Head of caudate nucleus (tissue), 42 donors: Measurements from ENCODE around the gene SH3BP2.
A peak's percentile ranks its signal among the peaks of the same experiment; 100 is the strongest.

Experiments
- DNase-seq, 42 donors: peaks; one replicate each; pipeline versions ENCODE4 v3.0.0 to v3.0.0-alpha.2; 2020 to 2021; ENCODE audit warnings: mixed read lengths in 7 of 42
- intact Hi-C: fragments of 100-400 bp; cut with DNase I; formaldehyde crosslinking; loops from one replicate; pipeline ENCODE4 v1.15.0; 2022

The SH3BP2 gene

DNA sequence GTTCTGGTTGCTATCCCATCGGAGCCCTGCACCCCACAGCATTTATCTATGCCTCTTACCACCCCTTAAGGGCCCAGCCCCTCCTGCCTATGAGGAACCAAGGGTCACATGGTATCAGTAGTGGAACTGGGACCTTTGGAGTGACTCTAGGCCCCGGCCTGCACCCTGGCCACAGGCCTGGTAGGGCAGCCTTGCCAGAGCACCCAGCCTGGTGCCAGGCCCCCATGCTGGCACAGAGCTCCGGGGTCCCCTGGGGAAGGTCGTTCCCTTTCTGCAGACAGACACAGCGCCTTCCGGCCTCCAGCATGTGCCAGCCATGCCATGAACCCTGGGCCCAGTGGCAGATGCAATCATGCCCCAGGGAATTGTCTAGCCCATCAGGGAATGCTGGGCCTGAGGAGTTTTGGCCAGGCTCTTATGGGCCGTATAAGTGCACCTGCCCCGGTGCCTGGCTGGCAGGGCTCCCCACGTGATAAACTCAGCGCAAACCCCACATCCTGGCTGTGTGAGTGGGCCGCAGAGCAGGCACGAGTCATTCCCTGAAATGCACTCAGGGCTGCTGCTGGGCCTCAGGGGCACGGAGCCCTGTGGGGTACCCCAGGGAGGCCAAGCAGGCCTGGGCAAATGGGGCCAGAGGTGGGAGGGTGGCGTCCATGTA is 30.9 kb downstream of the SH3BP2 start:
- intact Hi-C loops: no loop called here
- peak in 1 of 42 donors; percentile 5 for DNase-seq

DNA sequence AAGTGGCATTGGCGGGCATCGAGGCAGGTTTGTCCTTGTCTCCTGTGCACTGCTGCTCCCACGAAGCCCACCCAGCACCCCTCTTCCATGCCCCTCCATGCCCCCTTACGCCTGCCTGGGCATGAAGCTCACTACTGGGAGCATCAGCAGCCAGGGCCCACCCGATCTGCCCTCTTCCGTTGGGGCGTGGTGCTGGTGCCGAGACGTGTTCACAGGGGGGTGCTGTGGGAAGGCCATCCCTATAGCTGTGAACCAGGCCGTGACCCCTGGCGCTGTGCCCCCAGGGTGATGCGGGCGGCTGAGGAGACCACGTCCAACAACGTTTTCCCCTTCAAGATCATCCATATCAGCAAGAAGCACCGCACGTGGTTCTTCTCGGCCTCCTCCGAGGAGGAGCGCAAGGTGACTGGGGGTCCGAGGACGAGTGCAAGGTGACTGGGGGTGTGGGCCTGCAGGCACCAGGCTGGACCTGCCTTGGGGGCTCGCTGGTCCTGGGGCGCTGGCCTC is 31.5 kb downstream of the SH3BP2 start:
- intact Hi-C loops: no loop called here
- peak in 2 of 42 donors; percentile 2 to 6 for DNase-seq

- intact Hi-C loops: no loop called here
Measured at GRCh38 chr4:2824836-2825381, 32.0 kb downstream of the SH3BP2 start.

GRCh38 chr4:2825740-2826139 is 32.9 kb downstream of the SH3BP2 start:
- intact Hi-C loops: no loop called here
- DNase-seq: peak in 17 of 42 donors; percentile 32 to 68 (median 42)

More at GRCh38 chr4:2824836-2825381, 32.0 kb downstream of the SH3BP2 start:
- peak in 1 of 42 donors; percentile 3 for DNase-seq

GRCh38 chr4:2827071-2827873 is 34.4 kb downstream of the SH3BP2 start:
- peak in 5 of 42 donors; percentile 1 to 30 (median 8) for DNase-seq
- intact Hi-C loops: no loop called here

DNA sequence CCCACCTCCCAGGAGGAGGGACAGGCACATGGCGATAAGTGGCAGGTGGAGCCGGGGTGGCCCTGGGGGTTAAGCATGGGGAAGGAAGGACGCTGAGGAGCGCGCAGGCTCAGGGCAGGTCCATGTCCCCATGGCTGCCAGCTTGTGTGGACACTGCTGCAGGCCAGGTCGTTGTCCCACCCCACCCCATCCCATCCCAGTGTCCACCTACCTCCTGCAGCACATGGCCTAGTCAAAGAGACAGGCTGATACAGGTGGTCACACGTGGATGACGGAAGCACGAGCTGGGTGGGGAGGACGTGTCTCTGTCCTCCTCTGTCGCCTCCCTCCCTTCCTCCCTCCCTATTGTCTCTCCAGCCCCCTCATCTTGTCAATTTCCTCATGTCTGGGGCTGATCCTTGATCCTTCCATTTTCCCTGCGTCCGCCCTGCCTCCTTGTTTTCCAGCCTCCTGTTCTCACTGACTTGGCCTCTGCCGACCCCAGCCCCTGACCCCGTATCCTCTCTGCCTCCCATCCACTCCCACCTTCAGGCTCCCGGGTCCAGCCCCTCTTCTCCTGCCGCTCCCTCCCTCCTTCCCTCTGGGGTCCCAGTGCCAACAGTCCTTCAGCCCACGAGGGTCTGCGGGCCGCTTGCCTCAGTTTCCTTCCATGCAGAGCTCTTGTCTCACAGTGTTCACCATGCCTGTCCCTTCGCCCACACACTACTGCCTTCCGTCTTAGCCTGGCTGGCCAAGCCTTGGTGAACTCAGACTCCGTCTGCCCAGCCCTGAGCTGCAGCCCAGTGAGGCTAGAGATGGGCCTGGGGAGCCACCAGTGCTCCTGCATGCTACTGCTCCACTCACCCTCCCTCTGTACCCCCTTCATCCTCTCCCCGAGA is 35.2 kb downstream of the SH3BP2 start:
- intact Hi-C loops: no loop called here
- peak in 2 of 42 donors; percentile 2 to 13 for DNase-seq

DNA sequence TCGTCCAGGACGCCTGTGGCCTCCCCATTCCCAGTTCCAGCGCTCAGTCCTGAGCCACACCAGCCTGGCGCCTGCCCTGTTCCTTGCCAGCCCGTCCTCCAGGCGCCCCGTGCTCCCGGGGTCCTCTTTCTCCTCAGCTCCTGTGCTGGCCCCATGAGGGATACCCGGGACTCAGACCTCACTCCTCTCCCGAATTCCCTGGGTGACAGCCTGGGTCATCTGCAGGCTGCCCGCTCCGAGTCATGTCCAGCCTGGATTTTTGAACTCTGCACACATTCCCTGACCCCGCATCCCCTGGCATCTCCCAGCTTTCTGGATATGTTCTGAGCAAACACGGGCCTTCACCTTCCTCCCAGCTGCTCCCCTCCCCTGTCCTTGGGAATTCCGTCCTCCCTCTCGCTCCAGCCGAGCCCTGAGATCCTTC is 35.9 kb downstream of the SH3BP2 start:
- intact Hi-C loops: no loop called here
- DNase-seq: peak in 2 of 42 donors; percentile 4 to 19

- DNase-seq: peak in 4 of 42 donors; percentile 4 to 14 (median 7)
- intact Hi-C loops: no loop called here
Measured at GRCh38 chr4:2829321-2829932, 36.5 kb downstream of the SH3BP2 start.

DNA sequence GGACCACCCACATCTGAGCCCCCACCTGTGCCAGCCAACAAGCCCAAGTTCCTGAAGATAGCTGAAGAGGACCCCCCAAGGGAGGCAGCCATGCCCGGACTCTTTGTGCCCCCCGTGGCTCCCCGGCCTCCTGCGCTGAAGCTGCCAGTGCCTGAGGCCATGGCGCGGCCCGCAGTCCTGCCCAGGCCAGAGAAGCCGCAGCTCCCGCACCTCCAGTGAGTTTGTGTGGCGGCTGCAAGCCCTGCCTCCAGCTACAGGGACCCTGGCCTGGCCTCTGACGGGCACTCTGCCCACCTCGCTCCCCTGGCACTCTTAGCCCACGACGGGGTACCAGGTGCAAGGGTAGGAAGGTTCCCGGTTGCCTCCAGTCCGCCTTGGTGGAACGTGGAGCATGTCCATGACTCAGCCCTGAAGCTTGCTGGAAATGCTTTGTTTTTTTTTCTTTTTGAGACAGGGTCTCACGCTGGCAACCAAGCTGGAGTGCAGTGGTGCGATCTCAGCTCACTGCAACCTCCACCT is 37.1 kb downstream of the SH3BP2 start:
- peak in 7 of 42 donors; percentile 11 to 23 (median 15) for DNase-seq
- intact Hi-C loops: no loop called here

DNA sequence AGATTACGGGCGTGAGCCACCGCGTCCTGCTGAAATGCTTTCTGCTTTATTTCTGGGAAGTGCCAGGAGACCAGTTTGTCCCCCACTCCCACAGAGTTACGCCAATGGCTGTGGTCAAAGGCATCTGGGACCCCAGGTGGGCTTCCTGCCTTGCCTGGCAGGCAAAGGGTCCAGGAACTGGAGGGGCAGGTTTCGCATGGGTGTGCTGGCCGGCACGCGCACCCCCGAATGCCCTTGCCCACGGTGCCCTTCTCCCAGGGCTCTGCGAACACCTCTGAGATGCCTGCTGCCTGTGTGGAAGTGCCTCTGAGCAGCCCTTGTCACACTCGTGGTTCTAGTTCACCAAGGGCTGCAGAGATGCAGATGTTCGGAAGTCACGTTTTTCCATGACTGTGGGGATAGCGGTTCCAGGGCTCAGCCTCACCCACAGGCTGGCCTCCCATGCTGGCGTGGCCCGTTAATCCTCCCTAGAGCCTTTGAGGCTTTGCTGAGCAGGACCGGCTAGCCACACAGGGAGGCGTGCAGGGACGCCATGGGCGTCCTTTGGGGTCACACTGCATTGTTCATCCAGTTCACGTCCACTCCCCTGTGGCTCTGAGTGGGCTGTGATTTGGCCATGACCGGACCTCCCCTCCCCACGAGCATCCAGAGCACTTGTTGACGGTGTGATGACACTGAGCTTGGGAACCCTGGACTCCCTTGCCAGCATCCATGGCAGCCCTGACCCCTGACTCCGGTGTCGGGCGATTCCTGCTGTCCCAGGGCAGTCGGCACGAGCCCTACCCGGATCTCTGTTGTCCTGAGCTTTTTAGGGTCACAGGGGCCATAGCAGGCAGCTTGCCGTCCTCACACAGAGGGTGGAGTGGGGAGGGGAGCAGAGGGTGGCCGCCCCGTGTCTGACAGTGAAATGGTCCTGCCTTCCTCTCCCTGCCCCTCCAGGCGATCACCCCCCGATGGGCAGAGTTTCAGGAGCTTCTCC is 38.0 kb downstream of the SH3BP2 start:
- peak in 11 of 42 donors; percentile 1 to 27 (median 10) for DNase-seq
- intact Hi-C loops: no loop called here

GRCh38 chr4:2831611-2832308 is 38.9 kb downstream of the SH3BP2 start:
- intact Hi-C loops: no loop called here
- peak in 12 of 42 donors; percentile 1 to 31 (median 12) for DNase-seq

DNA sequence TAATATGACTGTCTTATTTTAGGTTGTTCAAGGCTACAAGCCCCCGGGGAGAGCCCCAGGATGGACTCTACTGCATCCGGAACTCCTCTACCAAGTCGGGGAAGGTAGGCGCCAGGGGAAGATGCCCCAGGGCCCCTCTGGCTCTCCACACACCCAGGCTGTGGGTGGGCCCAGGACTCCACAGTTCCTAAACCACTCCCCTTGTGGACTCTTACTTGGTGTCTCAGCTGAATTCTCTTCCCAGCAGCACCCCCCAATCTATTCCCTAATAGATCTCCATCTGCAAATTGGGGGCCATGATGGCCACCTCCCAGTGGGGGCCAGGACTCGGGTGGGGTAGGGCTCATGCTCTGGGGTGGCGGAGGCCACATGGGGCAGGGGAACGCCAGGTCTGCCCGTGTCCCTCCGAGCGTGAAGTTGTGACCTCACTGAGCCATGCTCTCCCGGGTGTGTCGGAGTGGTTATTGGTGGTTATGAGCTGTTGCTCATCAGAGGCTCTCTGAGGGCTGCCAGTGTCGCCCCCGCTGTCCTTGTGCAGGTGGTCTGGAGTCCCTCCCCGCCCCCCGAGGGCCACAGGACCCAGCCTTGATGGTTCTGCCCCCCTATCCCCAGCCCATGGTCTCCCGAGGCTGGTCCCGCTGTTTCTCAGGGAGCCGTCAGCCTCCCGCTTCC is 39.6 kb downstream of the SH3BP2 start:
- DNase-seq: peak in 10 of 42 donors; percentile 2 to 35 (median 16)
- intact Hi-C loops: no loop called here

DNA sequence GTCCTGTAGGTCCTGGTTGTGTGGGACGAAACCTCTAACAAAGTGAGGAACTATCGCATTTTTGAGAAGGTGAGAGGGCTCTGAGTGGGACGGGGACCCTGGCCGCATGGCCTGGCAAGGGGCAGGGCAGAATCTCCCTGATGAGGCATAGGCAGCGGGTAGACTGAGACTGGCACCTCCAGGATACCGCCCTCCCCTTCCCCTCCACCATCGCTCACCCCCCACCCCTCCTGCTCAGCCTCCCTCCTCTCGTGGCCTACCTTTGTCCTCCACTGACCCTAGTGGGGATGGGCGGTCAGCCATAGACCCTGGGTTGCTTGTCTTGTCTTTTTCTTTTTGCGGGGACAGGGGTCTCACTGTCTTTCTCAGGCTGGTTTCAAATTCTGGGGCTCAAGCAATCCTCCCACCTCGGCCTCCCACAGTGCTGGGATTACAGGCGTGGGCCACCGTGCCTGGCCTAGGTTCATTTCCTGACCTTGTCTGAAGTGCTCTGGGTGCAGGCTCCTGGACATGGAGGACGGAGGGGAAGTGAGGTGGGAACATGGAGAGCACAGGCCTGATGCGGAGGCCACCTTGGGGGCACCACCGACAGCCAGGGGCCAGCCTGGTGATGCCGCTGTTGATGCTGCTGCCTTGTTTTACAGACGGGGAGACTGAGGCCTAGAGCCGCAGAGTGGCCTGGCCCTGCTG is 40.2 kb downstream of the SH3BP2 start:
- intact Hi-C loops: no loop called here

GRCh38 chr4:2833671-2834000 is 40.8 kb downstream of the SH3BP2 start:
- intact Hi-C loops: no loop called here
- peak in 7 of 42 donors; percentile 7 to 29 (median 11) for DNase-seq

More for the DNA sequence above, 40.2 kb downstream of the SH3BP2 start:
- peak in 8 of 42 donors; percentile 1 to 32 (median 10) for DNase-seq
